Coronary artery (tissue), 2 donors: Measurements from ENCODE around the gene TLK2.

Source experiments
- DNase-seq: peaks from one replicate; pipeline ENCODE4 v3.0.0-alpha.2; 2017; ENCODE audit warnings: low spot score
- H3K27ac ChIP-seq, 2 donors: fragments of 200-600 bp; sonication (generic); one replicate each; pipeline ENCODE4 v1.5.1; 2016 to 2019
- H3K4me3 ChIP-seq: fragments of 200-600 bp; sonication (generic); 2 replicates; pipeline ENCODE4 v1.5.1; 2016; ENCODE audit warnings: mild to moderate bottlenecking, moderate library complexity
- CTCF ChIP-seq: fragments of 200-600 bp; sonication (generic); IDR thresholded peaks from one replicate; pipeline ENCODE4 v1.5.1; 2019; ENCODE audit warnings: antibody characterized with exemption

The TLK2 gene

DNA sequence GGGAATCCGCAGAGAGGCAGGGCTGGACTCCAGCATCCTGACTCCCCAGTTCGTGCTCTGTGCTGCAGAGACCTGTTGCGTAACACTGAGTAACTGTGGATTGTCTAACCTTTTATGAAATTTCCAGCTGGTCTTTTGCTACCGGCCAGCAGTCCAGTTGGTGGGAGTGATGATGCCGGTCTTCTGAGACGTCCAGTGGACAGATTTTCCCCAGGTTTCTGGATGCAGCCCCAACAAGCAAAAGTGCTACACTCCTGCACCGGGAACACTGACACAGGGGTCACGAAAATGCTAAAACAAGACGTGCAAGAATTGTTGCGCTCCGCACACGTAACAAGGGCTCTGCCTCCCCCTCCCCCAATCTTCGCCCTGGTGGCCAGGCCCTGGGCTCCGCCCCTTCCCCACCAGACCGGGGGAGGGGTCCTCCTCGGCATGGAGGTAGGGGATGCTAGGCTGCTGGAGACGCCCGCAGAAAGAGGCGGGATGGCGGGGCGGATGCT, 148.1 kb downstream of the TLK2 start:
- Histone ChIP-seq H3K27ac (peak overlapping the region; percentile 89 to 98), H3K4me3 (peak overlapping the region; percentile 94)
- no peak for TF ChIP-seq CTCF
- DNase-seq: peak; percentile 83

- Histone ChIP-seq H3K4me3 (peak within 1 kb of the TSS; percentile 94), H3K27ac (peak within 1 kb of the TSS; percentile 89 to 98)
- DNase-seq: peak; percentile 87
- no peak for TF ChIP-seq CTCF
Measured at GRCh38 chr17:62627219-62627903, 148.7 kb downstream of the TLK2 start, which contains the start of gene MRC2. Gene MRC2 (plus strand): TSS chr17:62627670. CDS start chr17:62627803, 133 bp downstream.

- H3K27ac ChIP-seq: peak overlapping the region; percentile 89 to 98
- TF ChIP-seq CTCF: no peak
- peak overlapping the region; percentile 94 for H3K4me3 ChIP-seq
- peak; percentile 84 for DNase-seq
Measured at GRCh38 chr17:62627904-62628633, 149.4 kb downstream of the TLK2 start.

- Histone ChIP-seq H3K27ac (peak overlapping the region; percentile 89 to 98), H3K4me3 (peak overlapping the region; percentile 94)
- no peak for DNase-seq
- TF ChIP-seq CTCF: no peak
Measured at GRCh38 chr17:62628831-62629555, 150.4 kb downstream of the TLK2 start.

DNA sequence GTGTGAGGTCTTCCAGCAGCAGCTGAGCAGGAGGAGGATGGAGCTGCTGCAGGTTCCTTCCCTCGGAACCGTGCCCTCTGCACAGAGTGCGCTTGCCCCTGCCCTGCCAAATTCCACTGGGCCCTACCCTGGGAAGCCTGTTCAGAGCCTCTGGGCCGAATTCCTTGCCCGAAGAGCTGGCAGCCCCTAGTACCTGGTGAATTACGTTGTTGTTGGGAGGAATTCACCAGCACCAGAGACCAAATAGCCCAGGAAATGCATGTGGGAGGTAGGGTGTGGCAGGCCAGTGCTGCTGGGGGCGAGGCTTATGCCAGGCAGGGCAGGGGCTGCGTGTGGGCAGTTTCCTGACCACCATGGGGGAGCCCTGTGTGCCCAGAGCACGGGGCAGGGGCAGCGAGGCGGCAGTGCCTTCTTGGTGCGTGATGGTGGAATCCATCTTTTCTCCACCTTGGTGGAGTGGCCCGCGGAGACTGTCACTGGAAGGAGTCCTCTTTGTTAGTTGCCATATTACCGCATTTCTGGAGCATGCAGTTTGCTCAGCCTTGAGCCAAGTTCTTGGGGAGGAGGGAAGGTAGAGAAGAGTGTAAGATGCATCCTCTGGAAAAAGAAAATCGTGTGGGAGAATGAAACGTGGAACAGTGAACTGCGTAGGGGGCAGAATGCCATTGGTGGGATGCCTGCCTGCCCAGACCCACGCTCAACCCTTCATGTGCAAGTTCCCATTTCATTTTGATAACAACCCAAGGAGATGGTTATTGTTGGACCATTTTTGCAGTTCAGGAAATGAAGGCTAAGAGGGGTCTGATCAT, 151.1 kb downstream of the TLK2 start:
- no peak for DNase-seq
- Histone ChIP-seq H3K27ac (peak overlapping the region; percentile 89 to 98), H3K4me3 (peak overlapping the region; percentile 94)
- no peak for TF ChIP-seq CTCF

DNA sequence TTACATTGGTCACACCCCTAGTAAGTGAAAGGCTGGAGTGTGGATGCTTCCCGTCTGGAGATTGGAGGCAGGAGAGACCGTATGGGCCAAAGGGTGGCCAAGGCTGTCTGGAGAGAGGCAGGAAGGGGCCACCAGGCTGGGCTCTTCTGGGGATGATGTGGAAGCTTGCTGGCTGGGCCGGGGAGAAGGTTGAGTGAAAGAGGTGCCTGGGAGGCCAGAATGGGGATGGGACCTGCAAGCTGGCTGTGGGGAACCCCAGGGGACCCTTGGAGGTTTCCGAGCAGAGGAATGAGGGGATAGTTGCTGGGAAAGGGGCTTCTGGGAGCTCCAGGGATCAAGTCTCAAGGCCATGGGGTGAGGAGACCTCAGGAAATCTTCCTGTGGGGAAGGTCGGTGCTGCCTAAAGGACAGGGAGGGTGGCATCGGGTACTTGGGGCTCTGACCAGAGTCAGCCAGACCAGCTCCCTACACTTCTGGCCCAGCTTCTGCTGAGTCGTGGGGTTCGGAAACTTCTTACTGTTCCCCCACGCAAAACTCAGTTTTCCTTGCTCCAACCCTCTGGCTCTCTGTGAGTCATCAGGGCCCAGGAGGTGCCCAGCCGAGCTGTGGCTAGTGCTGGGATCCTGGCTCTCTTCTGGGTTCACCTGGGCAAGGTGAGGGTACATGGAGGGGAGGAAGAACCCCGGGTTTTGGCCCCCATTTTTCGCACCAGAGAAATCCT, 151.9 kb downstream of the TLK2 start:
- Histone ChIP-seq H3K27ac (no peak overlapping the region), H3K4me3 (peak overlapping the region; percentile 94)
- no peak for DNase-seq
- no peak for TF ChIP-seq CTCF
